Thyroid gland (tissue), 4 donors: ENCODE results near the gene CACNB4. TPM values are rescaled to one million over a fixed set of nuclear protein-coding genes. Genes with fewer than 3 reads are reported as not detected.
A peak's percentile ranks its signal among the peaks of the same experiment; 100 is the strongest.

Source experiments
- DNase-seq, 2 donors: peaks; one replicate each; pipeline ENCODE4 v3.0.0-alpha.2; 2019
- H3K27ac ChIP-seq, 3 donors: fragments of 200-600 bp; sonication (generic); 1 replicate in 2 of 3; 2 replicates in 1 of 3; pipeline ENCODE4 v1.5.1; 2016 to 2019; ENCODE audit warnings: mild to moderate bottlenecking in 1 of 3, moderate library complexity in 1 of 3
- H3K27me3 ChIP-seq: fragments of 200-600 bp; sonication (generic); one replicate; pipeline ENCODE4 v1.5.1; 2019
- H3K36me3 ChIP-seq, 2 donors: fragments of 200-600 bp; sonication (generic); one replicate each; pipeline ENCODE4 v1.5.1; 2016 to 2019
- H3K4me1 ChIP-seq, 2 donors: fragments of 200-600 bp; sonication (generic); one replicate each; pipeline ENCODE4 v1.5.1; 2017 to 2019
- H3K4me3 ChIP-seq, 3 donors: fragments of 200-600 bp; sonication (generic); replicated peaks in 1 of 3; 1 replicate in 2 of 3; 2 replicates in 1 of 3; pipeline ENCODE4 v1.5.1; 2016; ENCODE audit warnings: mild to moderate bottlenecking in 1 of 3
- H3K9me3 ChIP-seq: fragments of 200-600 bp; sonication (generic); one replicate; pipeline ENCODE4 v1.5.1; 2017
- POLR2A ChIP-seq, 2 donors: fragments of 450-650 bp; IDR thresholded peaks; one replicate each; pipeline ENCODE4 v1.6.1; 2017; ENCODE audit warnings: antibody characterized with exemption in 2 of 2, mild to moderate bottlenecking in 2 of 2, moderate library complexity in 1 of 2
- WGBS, 2 donors: methylation state at CpG; one replicate each; pipeline ENCODE4 v1.1.5; 2017; 5-methylcytosine and 5-hydroxymethylcytosine counted together
- intact Hi-C: fragments of 100-400 bp; cut with DNase I; formaldehyde crosslinking; loops from one replicate; pipeline ENCODE4 v1.15.1; 2023
- total RNA-seq, 4 donors: library from RNA; depleted of rRNA; stranded (reverse); fragments of >200 nt; gene quantifications; one replicate each; pipeline ENCODE4 v1.2.3, GENCODE V29; 2016
- TF ChIP-seq, protein P1 (sequence below), 6 experiments: fragments of 200-600 bp in 3 of 6; fragments of 450-650 bp in 3 of 6; sonication (generic) in 3 of 6; IDR thresholded peaks; one replicate each; pipeline ENCODE4 v1.5.1; 2016 to 2019; ENCODE audit warnings: antibody characterized with exemption in 6 of 6, mild to moderate bottlenecking in 2 of 6, inconsistent platforms in 1 of 6, moderate library complexity in 1 of 6

Gene CACNB4
- total RNA-seq, 4 donors from 2014 or later = 3.0 to 3.6 (median 3.2) TPM

DNA sequence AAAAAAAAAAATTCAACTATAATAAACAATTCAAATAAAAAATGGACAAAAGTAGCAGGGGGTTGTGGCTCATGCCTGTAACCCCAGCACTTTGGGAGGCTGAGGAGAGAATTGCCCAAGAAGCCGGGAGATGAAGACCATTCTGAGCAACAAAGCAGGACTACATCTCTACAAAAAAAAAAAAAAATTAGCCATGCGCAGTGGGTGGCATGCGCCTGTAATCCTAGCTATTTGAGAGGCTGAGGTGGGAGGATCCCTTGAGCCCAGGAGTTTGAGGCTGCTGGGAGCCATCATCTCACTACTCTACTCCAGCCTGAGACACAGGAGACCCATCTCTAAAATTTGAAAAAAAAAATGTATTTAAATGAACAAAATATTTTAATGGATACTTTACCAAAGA is 4.4 kb upstream of the CACNB4 start:
- Histone ChIP-seq H3K9me3 (no peaks in the 10 kb centered on the region), H3K27me3 (no peaks in the 10 kb centered on the region), H3K36me3 (no peaks in the 10 kb centered on the region), H3K4me1 (peaks cover 5 to 7% of the 10 kb centered on the region in 2 donors), H3K4me3 (no peak overlapping the region), H3K27ac (no peak overlapping the region)
- DNase-seq = no peak
- intact Hi-C loops = no loop called here
- TF ChIP-seq, protein P1, sequence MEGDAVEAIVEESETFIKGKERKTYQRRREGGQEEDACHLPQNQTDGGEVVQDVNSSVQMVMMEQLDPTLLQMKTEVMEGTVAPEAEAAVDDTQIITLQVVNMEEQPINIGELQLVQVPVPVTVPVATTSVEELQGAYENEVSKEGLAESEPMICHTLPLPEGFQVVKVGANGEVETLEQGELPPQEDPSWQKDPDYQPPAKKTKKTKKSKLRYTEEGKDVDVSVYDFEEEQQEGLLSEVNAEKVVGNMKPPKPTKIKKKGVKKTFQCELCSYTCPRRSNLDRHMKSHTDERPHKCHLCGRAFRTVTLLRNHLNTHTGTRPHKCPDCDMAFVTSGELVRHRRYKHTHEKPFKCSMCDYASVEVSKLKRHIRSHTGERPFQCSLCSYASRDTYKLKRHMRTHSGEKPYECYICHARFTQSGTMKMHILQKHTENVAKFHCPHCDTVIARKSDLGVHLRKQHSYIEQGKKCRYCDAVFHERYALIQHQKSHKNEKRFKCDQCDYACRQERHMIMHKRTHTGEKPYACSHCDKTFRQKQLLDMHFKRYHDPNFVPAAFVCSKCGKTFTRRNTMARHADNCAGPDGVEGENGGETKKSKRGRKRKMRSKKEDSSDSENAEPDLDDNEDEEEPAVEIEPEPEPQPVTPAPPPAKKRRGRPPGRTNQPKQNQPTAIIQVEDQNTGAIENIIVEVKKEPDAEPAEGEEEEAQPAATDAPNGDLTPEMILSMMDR (IDR thresholded peaks at IDR 0.05) = no peak
- TF ChIP-seq POLR2A (IDR thresholded peaks at IDR 0.05) = no peak
- WGBS, 2 donors = 95 to 100% methylated on average over 3 of the region's 3 CpGs

DNA sequence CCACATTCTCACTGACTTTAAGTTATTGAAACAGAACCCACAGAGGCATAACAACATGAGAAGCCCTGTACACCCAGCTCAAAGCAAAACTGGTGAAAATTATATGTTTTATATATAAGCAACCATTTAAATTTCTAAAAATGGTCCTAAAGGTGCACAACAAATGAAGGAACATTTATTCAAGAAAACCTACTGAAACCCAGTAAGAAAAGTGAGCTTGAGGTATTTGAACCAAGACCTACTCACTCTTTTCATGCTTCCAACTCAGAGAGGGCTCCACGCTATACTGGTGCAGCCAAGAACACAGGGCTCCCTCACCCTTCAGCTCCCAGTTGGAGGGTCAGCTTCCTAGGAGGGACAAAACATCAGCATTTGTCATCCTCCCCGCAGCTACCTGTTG is 2.1 kb upstream of the CACNB4 start:
- intact Hi-C loops = no loop called here
- no peak overlapping the region for H3K27ac ChIP-seq
- WGBS, 2 donors = 81 to 93% methylated on average over 2 of the region's 2 CpGs
- H3K27me3 ChIP-seq = no peaks in the 10 kb centered on the region
- no peaks in the 10 kb centered on the region for H3K36me3 ChIP-seq
- no peak for DNase-seq
- TF ChIP-seq POLR2A (IDR thresholded peaks at IDR 0.05) = no peak
- TF ChIP-seq, protein P1 (IDR thresholded peaks at IDR 0.05) = no peak
- no peaks in the 10 kb centered on the region for H3K9me3 ChIP-seq
- H3K4me3 ChIP-seq = no peak overlapping the region
- H3K4me1 ChIP-seq = peaks cover 7 to 11% of the 10 kb centered on the region in 2 donors

DNA sequence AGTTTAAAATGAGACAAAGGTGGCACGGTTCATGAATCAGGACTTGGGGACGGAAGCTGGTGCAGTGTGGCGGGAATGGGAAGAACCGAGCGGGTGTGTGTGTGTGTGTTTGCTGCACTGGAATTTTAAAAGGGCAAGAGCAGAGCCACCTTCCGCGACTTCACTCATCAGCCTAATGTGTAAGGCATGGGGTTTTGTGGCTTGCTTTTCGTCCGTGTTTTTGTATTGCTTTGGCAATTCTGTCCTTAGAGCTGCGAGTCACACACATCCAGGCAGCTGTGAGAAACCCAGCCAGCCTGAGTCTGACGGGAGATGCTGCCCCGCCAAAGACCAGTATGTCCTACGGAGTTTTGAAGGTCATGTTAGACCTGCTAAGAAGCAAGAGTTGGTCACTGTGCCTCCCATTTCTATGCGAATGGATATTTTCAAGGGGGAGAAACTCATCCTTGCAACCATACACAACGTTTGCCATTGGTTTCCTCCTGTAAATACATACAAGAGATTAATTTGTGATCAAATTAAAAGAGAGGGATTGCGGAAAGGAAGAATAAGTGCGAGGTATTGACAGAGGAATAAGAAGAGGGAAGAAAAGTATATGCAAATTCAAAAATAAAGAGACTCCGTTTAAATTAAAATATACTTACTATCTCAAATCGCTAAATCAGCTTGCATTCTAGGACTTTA is 665 bp upstream of the CACNB4 start:
- Histone ChIP-seq H3K27ac (no peak overlapping the region), H3K27me3 (no peaks in the 10 kb centered on the region), H3K9me3 (no peaks in the 10 kb centered on the region), H3K36me3 (no peaks in the 10 kb centered on the region), H3K4me1 (peaks cover 7 to 11% of the 10 kb centered on the region in 2 donors), H3K4me3 (peak overlapping the region in 2 of 3 donors; percentile 54 to 59)
- 15 to 16% methylated on average over 19 of the region's 19 CpGs for WGBS, 2 donors
- DNase-seq = peak in 1 of 2 donors; percentile 17
- TF ChIP-seq, protein P1 (IDR thresholded peaks at IDR 0.05) = no peak
- no peak for TF ChIP-seq POLR2A (IDR thresholded peaks at IDR 0.05)
- intact Hi-C loops = no loop called here

DNA sequence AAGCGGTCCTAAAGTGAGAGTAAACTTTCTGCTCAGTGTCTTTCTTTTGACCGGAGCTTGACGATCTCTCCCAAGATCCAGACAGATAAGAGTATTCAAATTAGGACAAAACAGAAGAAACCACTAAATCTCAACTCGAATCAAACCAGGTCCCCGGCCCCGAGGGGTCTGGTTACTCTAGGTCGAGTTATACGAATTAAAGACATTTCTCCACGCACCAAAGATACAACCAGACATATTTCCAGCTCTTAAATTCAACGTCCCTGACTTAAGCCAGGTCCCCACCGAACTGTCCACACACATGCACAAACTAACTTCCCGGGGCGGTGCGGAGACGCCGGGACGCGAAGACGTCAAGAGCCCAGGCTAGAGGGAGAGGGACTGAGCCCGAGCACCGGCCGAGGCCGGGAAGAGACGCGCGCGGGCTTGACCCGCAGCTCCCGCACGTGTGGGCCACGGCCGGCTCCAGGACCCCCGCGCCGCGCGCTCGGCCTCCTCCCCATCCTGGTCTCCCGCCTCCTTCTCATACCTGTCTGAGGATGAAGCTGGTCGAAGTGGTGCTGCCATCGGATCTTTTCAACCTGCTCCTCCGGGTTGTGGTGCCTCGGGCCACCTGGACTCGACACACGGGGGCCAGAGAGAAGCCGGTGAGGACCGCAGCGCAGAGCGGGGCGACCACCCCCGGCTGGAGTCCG is 896 bp downstream of the CACNB4 start:
- no peaks in the 10 kb centered on the region for H3K27me3 ChIP-seq
- H3K9me3 ChIP-seq = no peaks in the 10 kb centered on the region
- H3K36me3 ChIP-seq = no peaks in the 10 kb centered on the region
- 2% methylated on average over 37 to 43 of the region's 52 CpGs for WGBS, 2 donors
- DNase-seq = peak; percentile 19 to 24
- intact Hi-C loops = no loop called here
- peak overlapping the region; percentile 2 to 59 (median 54) for H3K4me3 ChIP-seq
- TF ChIP-seq, protein P1 (IDR thresholded peaks at IDR 0.05) = no peak
- TF ChIP-seq POLR2A (IDR thresholded peaks at IDR 0.05) = no peak
- peaks cover 7 to 11% of the 10 kb centered on the region in 2 donors for H3K4me1 ChIP-seq
- H3K27ac ChIP-seq = no peak overlapping the region

DNA sequence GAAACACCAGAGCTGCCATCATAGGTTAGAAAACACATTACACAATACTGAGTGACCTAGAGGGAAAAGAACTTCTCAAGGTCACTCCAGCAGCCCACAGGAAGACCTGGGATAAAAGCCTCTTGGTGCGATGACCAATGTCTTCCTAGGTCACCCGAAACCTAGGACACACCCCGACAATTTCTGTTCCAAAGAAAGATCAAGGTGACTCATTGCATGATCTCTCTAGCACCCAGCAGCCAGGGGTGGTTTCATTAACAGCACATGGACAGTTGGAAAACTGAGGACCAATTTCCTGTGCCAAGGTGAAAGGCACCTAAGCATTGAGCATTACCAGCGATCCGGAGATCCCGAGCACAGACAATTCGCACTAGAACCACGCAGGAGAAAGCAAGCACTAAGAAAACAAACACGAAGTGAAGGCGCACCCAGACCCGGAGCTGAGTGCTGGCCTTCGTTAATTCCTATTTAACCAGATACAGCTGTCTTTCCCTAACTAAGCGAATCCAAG is 1.5 kb downstream of the CACNB4 start:
- no peak overlapping the region for H3K27ac ChIP-seq
- WGBS, 2 donors = 10 to 12% methylated on average over 13 of the region's 13 CpGs
- DNase-seq = peak in 1 of 2 donors; percentile 15
- H3K27me3 ChIP-seq = no peaks in the 10 kb centered on the region
- peak overlapping the region; percentile 2 to 59 (median 54) for H3K4me3 ChIP-seq
- no peaks in the 10 kb centered on the region for H3K9me3 ChIP-seq
- H3K4me1 ChIP-seq = peaks cover 7 to 11% of the 10 kb centered on the region in 2 donors
- TF ChIP-seq, protein P1 (IDR thresholded peaks at IDR 0.05) = no peak
- TF ChIP-seq POLR2A (IDR thresholded peaks at IDR 0.05) = no peak
- H3K36me3 ChIP-seq = no peaks in the 10 kb centered on the region
- intact Hi-C loops = no loop called here
